Measurements from ENCODE around the gene TM4SF1.
"Not testable (repeated sequence)": the region's sequence is repeated elsewhere in the genome, so short reads cannot be mapped to it uniquely, and the experiment has no call there.

TM4SF1 gene

GRCh38 chr3:149362366-149362765, 15.1 kb downstream of the TM4SF1 start:
- H3K27ac Mint-ChIP-seq: no peak overlapping the region
- no peaks in the 10 kb centered on the region for H3K9me3 Mint-ChIP-seq
- DNase-seq (ENCODE audit: low spot score): no peak
- H3K36me3 Mint-ChIP-seq (ENCODE audit: low read depth): no peaks in the 10 kb centered on the region
- H3K27me3 Mint-ChIP-seq (ENCODE audit: low read depth): peaks cover 17% of the 10 kb centered on the region
- H3K4me1 Mint-ChIP-seq (ENCODE audit: low read depth): no peaks in the 10 kb centered on the region
- no peak overlapping the region for H3K4me3 Mint-ChIP-seq

- Mint-ChIP-seq H3K4me1 (ENCODE audit: low read depth) (no peaks in the 10 kb centered on the region), H3K4me3 (no peak overlapping the region), H3K27me3 (ENCODE audit: low read depth) (peaks cover 30% of the 10 kb centered on the region), H3K9me3 (no peaks in the 10 kb centered on the region), H3K27ac (no peak overlapping the region), H3K36me3 (ENCODE audit: low read depth) (no peaks in the 10 kb centered on the region)
- no peak for DNase-seq (ENCODE audit: low spot score)
These were observed 20.8 kb downstream of the TM4SF1 start for GRCh38 chr3:149356630-149357029.

GRCh38 chr3:149356044-149356592, 21.3 kb downstream of the TM4SF1 start:
- H3K27ac Mint-ChIP-seq: no peak overlapping the region
- no peaks in the 10 kb centered on the region for H3K9me3 Mint-ChIP-seq
- H3K27me3 Mint-ChIP-seq (ENCODE audit: low read depth): peaks cover 30% of the 10 kb centered on the region
- H3K4me3 Mint-ChIP-seq: no peak overlapping the region
- no peaks in the 10 kb centered on the region for H3K4me1 Mint-ChIP-seq (ENCODE audit: low read depth)
- no peak for DNase-seq (ENCODE audit: low spot score)
- H3K36me3 Mint-ChIP-seq (ENCODE audit: low read depth): no peaks in the 10 kb centered on the region

DNA sequence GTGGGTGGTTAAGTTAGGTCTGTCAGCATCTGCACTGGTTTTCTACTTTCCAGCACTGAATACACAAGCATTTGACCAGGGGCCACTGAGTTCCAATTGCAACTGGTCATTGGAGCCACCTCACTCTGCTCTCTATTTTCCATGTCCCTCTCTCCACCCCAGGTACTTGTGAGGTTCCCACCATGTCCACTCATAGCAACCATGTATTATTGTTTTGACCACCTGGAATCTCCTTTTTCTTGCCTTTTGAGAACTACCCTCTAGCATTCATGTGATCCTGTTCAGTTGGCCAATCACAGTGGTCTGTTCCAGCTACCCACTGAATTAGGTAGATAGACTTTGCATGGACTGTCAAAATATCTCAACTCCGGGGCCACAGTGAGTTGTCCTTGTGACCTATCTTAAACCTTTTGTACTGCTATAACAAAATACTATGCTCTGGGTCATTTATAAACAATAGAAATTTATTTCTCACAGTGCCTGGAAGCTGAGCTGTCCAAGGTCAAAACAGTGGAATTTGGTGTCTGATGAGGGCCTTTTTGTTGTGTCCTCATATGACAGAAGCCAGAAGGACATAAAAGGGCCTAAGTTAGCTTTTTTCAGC, 23.8 kb downstream of the TM4SF1 start:
- no peak overlapping the region for H3K27ac Mint-ChIP-seq
- no peak overlapping the region for H3K4me3 Mint-ChIP-seq
- H3K4me1 Mint-ChIP-seq (ENCODE audit: low read depth): no peaks in the 10 kb centered on the region
- DNase-seq (ENCODE audit: low spot score): no peak
- H3K27me3 Mint-ChIP-seq (ENCODE audit: low read depth): peaks cover 45% of the 10 kb centered on the region
- H3K9me3 Mint-ChIP-seq: no peaks in the 10 kb centered on the region
- no peaks in the 10 kb centered on the region for H3K36me3 Mint-ChIP-seq (ENCODE audit: low read depth)

DNA sequence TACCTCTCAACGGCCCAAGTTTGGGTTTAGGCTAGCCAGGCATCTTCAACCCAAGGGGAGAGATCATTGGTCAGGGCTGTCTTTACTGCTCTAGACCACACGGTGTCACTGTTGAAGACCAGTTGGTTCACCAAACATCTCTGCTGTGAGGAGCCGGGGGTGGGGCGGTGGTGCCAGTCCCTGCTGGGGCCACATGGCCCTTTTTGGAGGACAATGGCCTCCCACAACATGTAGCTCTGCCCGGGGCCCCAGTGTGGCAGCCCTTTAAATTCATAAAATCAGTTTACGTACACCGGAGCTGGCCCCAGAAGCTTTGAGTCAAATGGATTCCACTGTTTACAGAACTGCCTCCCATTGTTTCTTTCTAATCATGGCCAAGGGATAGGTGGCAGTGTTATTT, 24.9 kb downstream of the TM4SF1 start:
- no peaks in the 10 kb centered on the region for H3K4me1 Mint-ChIP-seq (ENCODE audit: low read depth)
- H3K27me3 Mint-ChIP-seq (ENCODE audit: low read depth): peaks cover 45% of the 10 kb centered on the region
- no peak overlapping the region for H3K27ac Mint-ChIP-seq
- H3K9me3 Mint-ChIP-seq: no peaks in the 10 kb centered on the region
- H3K4me3 Mint-ChIP-seq: no peak overlapping the region
- H3K36me3 Mint-ChIP-seq (ENCODE audit: low read depth): no peaks in the 10 kb centered on the region
- peak; percentile 11 for DNase-seq (ENCODE audit: low spot score)

DNA sequence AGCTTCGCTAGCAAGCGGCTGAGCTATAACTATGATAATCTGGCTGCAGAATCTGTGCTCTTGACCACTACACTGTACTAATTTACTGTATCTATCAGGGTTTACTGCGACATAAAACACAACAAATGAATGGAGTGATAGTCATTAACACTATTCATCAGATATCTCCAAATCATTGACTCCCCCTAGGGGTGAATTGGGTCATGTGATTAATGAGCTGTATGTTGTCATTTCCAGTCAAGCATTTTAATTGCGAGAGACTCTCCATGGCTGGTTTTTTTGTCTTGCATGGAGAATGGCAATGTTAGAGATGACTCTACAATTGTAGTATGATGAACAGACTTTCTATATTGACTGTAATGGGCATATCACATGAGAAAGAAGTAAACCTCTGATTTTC, 33.5 kb downstream of the TM4SF1 start:
- H3K27me3 Mint-ChIP-seq (ENCODE audit: low read depth): peaks cover 28% of the 10 kb centered on the region
- no peak overlapping the region for H3K27ac Mint-ChIP-seq
- H3K4me1 Mint-ChIP-seq (ENCODE audit: low read depth): peaks cover 2% of the 10 kb centered on the region
- no peaks in the 10 kb centered on the region for H3K9me3 Mint-ChIP-seq
- DNase-seq (ENCODE audit: low spot score): no peak
- H3K4me3 Mint-ChIP-seq: no peak overlapping the region
- no peaks in the 10 kb centered on the region for H3K36me3 Mint-ChIP-seq (ENCODE audit: low read depth)

GRCh38 chr3:149342413-149343380, 34.8 kb downstream of the TM4SF1 start:
- H3K4me3 Mint-ChIP-seq: no peak overlapping the region
- H3K36me3 Mint-ChIP-seq (ENCODE audit: low read depth): no peaks in the 10 kb centered on the region
- DNase-seq (ENCODE audit: low spot score): no peak
- H3K4me1 Mint-ChIP-seq (ENCODE audit: low read depth): peaks cover 2% of the 10 kb centered on the region
- H3K27ac Mint-ChIP-seq: no peak overlapping the region
- peaks cover 20% of the 10 kb centered on the region for H3K27me3 Mint-ChIP-seq (ENCODE audit: low read depth)
- no peaks in the 10 kb centered on the region for H3K9me3 Mint-ChIP-seq

DNA sequence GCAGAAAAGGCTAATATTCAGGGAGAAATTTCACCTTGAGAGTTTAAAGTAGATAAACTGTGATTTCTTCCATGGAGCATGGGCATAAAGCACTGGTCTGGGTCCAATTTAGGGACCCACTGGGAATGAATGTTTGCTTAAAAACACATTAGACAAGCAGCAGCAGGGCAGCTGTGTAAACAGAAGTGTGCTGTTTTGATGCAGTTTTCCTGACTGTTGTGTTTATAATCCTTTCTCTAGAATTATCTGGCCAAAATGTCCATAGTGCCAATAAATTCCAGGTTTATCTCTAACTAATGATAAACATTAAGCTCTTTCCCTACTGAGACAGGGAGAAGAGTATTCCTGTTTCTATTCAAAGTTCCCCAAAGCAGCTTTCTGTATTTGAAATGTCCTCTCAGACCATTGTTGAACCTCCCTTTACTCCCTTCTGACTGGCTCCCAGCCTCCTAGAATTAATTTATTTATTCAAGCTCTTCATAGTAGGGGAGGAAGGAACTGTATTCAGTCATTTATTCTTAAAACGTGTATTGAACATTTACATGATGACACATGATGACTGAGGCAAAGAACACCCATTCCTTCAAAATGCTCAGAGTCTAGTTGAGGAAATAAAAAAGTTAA, 37.0 kb downstream of the TM4SF1 start:
- Mint-ChIP-seq H3K4me3 (no peak overlapping the region), H3K27ac (no peak overlapping the region), H3K4me1 (ENCODE audit: low read depth) (peaks cover 2% of the 10 kb centered on the region), H3K27me3 (ENCODE audit: low read depth) (peaks cover 17% of the 10 kb centered on the region), H3K36me3 (ENCODE audit: low read depth) (no peaks in the 10 kb centered on the region), H3K9me3 (no peaks in the 10 kb centered on the region)
- no peak for DNase-seq (ENCODE audit: low spot score)

- no peaks in the 10 kb centered on the region for H3K9me3 Mint-ChIP-seq
- no peak for DNase-seq (ENCODE audit: low spot score)
- no peak overlapping the region for H3K27ac Mint-ChIP-seq
- H3K36me3 Mint-ChIP-seq (ENCODE audit: low read depth): no peaks in the 10 kb centered on the region
- H3K27me3 Mint-ChIP-seq (ENCODE audit: low read depth): peaks cover 17% of the 10 kb centered on the region
- no peak overlapping the region for H3K4me3 Mint-ChIP-seq
- peaks cover 2% of the 10 kb centered on the region for H3K4me1 Mint-ChIP-seq (ENCODE audit: low read depth)
These were observed 37.5 kb downstream of the TM4SF1 start for GRCh38 chr3:149339931-149340309.

DNA sequence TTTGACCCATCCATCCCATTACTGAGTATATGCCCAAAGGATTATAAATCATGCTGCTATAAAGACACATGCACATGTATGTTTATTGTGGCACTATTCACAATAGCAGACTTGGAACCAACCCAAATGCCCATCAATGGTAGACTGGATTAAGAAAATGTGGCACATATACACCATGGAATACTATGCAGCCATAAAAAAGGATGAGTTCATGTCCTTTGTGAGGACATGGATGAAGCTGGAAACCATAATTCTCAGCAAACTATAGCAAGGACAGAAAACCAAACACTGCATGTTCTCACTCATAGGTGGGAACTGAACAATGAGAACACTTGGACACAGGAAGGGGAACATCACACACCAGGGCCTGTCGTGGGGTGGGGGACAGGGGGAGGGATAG, 40.0 kb downstream of the TM4SF1 start:
- DNase-seq (ENCODE audit: low spot score); H3K9me3 Mint-ChIP-seq; H3K4me3 Mint-ChIP-seq; H3K27ac Mint-ChIP-seq; H3K4me1 Mint-ChIP-seq (ENCODE audit: low read depth); H3K36me3 Mint-ChIP-seq (ENCODE audit: low read depth): not testable (repeated sequence)
- H3K27me3 Mint-ChIP-seq (ENCODE audit: low read depth): peaks cover 22% of the 10 kb centered on the region

GRCh38 chr3:149336925-149337324, 40.5 kb downstream of the TM4SF1 start:
- Mint-ChIP-seq H3K27me3 (ENCODE audit: low read depth) (peaks cover 20% of the 10 kb centered on the region), H3K36me3 (ENCODE audit: low read depth) (no peaks in the 10 kb centered on the region), H3K9me3 (no peaks in the 10 kb centered on the region), H3K4me1 (ENCODE audit: low read depth) (peaks cover 2% of the 10 kb centered on the region), H3K27ac (no peak overlapping the region), H3K4me3 (no peak overlapping the region)
- no peak for DNase-seq (ENCODE audit: low spot score)

DNA sequence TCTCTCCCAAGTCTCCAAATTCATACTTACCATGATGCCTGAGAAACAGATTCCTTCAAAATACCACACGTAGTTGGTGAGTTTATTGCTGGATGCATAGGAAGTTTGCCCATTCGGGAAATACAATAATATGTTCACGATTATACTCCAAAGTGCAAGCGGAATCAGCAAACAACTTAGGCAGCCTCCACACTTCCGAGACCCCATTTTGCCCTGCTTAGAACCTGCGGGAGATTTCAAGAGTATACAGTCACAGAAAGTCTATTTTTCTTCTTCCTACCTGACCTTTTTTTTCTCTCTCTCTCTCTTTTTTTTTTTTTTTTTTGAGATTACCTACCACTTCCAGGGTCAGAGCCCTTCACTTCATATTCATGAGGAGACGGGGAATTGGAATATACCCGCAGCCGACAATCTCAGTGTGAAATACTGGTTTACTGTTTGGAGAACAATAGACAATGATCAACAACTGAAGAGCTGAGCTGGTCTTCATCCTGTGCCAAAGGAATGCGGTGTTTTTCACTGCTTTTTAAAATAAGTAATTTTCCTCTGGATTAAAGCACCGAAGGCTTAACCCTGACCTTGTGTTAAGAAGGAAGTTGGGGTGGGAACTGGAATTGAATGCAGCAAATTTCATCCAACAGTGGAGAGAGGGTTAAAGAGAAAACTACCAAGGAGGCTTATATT, 44.1 kb downstream of the TM4SF1 start, which contains the start of gene TM4SF18:
Gene TM4SF18, minus strand, starts transcription at position 461 of the 684 bp plus-strand sequence. Its CDS starts 254 bp downstream, at position 207.
- DNase-seq (ENCODE audit: low spot score): no peak
- H3K27me3 Mint-ChIP-seq (ENCODE audit: low read depth): peaks cover 18% of the 10 kb centered on the region
- no peak within 1 kb of the TSS for H3K27ac Mint-ChIP-seq
- no peak within 1 kb of the TSS for H3K4me3 Mint-ChIP-seq
- H3K9me3 Mint-ChIP-seq: no peaks in the 10 kb centered on the region
- H3K4me1 Mint-ChIP-seq (ENCODE audit: low read depth): no peaks in the 10 kb centered on the region
- no peaks in the 10 kb centered on the region for H3K36me3 Mint-ChIP-seq (ENCODE audit: low read depth)

DNA sequence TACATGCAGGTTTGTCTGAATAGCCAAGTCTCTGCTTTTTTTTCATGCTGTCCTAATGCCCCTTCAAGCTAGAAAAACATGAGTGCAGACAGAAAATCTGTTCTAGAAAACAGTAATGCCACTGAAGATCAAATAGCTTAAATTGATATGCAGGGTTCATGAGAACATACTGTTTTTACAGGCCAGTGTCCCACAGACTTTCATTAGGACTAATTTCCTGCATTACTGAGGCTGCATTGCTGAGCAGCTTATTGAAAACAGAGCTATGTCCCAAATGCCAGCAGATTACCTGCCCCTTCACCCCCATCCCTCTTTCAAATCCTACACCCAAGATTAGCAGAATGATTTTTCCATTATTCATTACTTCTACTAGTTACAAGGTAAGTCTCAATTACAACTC, 44.7 kb downstream of the TM4SF1 start:
- no peaks in the 10 kb centered on the region for H3K4me1 Mint-ChIP-seq (ENCODE audit: low read depth)
- no peaks in the 10 kb centered on the region for H3K36me3 Mint-ChIP-seq (ENCODE audit: low read depth)
- no peak overlapping the region for H3K27ac Mint-ChIP-seq
- peaks cover 21% of the 10 kb centered on the region for H3K27me3 Mint-ChIP-seq (ENCODE audit: low read depth)
- no peak for DNase-seq (ENCODE audit: low spot score)
- H3K9me3 Mint-ChIP-seq: no peaks in the 10 kb centered on the region
- H3K4me3 Mint-ChIP-seq: no peak overlapping the region

All from T-helper 2 cell treated with Interferon-gamma antibody and Interleukin-4, amounts not matched to agents 5 μg/mL and 100 μg/mL, for 36 hours (primary cell).